GM21367 (cell line): ENCODE data around the gene TMED1.

Experiments
- ATAC-seq: cut with Tn5 transposase; IDR thresholded peaks from one replicate; pipeline ENCODE4 v1.9.1; 2021; ENCODE audit not compliant: unreplicated experiment

TMED1 gene

DNA sequence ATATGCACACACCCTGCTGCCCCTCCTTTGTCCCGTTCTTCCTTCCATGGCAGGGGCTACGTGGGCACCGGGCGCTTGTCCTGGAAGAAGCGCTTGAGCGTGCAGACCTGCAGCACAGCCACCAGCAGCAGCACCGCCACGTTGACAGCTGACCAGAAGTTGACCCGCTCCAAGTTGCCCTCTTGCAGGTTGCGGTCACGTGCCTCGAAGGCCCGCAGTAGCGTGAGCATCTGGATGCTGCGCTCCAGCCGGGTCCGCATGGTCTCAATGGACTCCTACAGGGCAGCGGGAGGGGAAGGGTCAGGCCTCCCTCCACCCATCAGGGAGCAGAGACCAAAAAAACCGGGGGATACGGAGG, 3.1 kb downstream of the TMED1 start:
- ATAC-seq = no peak

DNA sequence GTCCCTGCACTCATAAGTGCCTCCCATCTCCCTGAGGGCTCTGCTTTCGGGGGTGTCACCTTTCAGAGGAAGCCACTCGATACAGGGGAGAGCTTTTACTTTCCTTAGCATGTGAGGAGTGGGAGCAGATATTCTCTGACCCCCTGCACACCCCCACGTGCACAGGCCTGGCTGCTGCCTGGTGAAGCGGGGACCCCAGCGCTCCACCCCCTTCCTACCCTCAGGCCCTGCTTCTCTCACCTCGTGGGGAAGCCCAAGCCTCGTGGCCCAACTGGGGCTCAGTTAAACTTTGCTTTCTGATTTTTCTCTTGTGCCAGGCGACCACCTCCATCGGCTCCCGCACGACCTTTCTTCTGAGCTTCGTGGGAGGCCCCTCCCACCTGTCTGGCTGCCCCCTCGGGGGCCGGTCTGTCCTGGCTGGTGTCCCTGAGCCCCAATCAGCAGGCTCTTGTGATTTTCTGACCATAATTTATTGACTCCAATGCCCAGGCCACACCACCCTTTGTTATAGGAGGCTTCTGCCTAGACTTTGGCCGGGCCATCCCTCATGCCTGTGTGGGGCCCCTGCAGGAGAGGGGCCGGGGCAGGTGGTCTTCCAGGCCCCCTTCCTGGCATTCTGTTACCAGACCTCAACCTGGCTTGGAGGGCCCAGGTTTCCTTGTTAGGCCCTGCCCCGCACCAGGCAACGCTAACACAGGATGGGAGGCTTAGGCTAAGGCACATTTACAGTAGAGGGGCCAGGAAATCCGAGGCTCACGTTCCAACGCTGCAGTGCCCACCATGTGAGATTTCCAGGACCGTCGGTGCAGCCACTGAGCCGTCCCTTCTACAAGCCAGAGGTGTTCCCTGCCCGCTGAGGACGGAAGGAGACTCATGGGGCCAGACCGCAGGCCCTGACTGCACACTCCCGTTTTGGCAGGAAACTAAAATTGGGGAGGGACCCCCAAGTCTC, 3.7 kb downstream of the TMED1 start:
- no peak for ATAC-seq

- no peak for ATAC-seq
Observed at GRCh38 chr19:10830931-10831779, 4.9 kb downstream of the TMED1 start.

DNA sequence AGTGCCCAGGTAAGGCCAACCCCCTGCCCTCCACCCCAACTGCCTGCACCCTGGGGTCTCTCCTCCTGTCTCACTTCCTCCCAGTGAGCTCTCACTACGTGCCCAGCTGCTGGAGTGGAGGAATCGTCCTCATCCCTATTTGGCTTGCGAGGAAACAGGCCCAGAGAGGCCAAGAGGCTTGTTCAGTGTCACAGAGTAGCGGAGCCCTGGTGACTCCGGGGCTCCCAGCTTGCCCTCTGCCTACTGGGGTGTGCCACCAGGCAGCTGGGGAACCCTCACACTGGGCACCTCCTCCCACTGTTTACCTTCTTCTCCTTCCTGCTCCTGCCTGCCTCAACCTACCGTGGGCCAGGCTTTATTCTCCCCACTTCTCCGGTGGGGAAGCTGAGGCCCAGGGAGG, 5.6 kb downstream of the TMED1 start:
- no peak for ATAC-seq

DNA sequence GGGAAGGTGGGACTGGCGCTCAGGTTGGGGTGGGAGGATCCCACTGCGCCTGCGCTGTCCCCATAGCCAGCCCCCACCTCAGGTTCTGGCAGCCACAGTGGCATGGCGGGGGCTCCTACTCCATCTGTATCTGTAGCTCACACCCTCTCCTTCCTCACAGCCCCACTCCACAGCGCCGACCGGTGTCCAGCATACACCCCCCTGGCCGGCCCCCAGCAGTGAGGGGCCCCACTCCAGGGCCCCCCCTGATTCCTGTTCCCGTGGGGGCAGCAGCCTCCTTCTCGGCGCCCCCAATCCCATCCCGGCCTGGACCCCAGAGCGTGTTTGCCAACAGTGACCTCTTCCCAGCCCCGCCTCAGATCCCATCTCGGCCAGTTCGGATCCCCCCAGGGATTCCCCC, 6.0 kb downstream of the TMED1 start:
- ATAC-seq = no peak

GRCh38 chr19:10828981-10829821, 6.8 kb downstream of the TMED1 start:
- ATAC-seq = no peak

GRCh38 chr19:10826846-10827245, 9.2 kb downstream of the TMED1 start:
- ATAC-seq = no peak

GRCh38 chr19:10826231-10826630, 9.8 kb downstream of the TMED1 start:
- ATAC-seq = no peak

DNA sequence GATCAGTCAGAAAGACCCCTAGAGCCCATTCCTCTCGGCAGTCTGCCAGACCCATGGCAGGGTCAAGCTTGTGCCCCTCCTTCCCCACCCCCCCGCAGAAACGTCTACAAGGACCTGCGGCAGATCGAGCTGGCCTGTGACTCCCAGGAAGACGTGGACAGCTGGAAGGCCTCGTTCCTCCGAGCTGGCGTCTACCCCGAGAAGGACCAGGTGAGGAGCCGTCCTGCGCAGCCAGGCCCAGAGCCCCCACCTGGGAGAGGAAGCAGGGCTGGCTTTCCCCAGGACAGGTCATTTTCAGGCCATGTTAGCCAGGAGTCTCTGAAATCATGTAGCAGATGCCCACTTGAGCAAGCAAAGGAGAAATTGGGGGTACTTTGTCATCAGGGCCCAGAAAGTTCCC, 12.3 kb downstream of the TMED1 start:
- ATAC-seq = no peak

DNA sequence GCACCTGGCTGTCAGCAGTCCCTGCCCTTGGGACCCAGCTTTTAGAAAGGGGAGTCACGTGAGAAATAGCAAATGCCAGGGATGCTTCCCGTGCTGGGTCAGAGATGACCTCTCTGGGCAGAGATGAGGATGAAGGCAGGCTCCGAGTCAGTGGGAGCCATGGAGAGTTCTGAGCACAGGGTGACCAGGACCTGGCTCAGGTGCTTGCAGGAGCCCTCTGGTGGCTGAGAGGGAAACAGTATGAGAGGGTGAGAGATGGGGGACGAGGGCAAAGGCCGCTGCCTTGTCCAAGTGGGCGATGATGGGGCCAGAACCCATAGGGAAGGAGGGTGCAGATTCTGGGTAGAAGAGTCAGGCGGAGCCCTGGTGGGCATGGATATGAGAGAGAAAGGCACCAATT, 15.8 kb downstream of the TMED1 start:
- ATAC-seq = no peak

DNA sequence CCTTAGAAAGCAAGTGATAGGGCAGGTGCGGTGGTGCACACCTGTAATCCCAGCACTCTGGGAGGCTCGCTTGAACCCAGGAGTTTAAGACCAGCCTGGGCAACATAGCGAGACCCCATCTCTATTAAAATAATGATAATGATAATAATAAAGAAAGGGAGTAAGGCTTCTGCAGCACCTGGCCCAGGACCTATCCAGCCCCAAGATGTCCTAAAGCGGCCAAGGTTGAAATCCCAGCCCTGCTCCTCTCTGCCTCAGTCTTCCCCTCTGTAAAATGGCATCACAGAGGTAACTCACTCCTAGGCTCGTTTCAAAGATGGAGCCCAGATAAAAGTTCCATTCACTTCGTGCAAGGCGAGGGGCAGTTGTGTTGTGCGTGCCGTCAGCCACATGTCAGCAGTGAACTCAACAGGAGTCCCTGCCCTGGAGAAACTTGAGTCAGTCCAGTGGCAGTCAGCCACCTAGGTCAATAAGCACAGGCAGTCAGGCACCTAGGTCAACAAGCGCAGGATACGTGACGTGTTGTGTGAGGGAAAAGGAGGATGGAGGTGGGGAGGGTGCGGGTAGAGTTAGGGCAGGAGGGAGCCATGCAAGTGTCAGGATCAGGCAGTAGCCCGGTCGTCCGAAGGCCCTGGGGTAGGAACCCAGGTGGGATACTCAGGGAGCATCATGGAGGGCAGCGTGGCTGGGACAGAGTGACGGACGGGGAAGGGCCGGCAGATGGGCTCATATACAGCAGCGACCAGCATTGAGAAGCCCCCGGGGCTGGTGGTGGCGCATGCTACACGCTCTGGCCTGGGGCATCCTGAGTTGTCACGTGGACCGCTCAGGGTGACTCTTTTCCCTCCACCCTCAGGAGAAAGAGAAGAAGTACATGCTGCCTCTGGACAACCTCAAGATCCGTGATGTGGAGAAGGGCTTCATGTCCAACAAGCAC, 16.6 kb downstream of the TMED1 start:
- ATAC-seq = no peak

GRCh38 chr19:10818301-10819123, 17.5 kb downstream of the TMED1 start:
- no peak for ATAC-seq

DNA sequence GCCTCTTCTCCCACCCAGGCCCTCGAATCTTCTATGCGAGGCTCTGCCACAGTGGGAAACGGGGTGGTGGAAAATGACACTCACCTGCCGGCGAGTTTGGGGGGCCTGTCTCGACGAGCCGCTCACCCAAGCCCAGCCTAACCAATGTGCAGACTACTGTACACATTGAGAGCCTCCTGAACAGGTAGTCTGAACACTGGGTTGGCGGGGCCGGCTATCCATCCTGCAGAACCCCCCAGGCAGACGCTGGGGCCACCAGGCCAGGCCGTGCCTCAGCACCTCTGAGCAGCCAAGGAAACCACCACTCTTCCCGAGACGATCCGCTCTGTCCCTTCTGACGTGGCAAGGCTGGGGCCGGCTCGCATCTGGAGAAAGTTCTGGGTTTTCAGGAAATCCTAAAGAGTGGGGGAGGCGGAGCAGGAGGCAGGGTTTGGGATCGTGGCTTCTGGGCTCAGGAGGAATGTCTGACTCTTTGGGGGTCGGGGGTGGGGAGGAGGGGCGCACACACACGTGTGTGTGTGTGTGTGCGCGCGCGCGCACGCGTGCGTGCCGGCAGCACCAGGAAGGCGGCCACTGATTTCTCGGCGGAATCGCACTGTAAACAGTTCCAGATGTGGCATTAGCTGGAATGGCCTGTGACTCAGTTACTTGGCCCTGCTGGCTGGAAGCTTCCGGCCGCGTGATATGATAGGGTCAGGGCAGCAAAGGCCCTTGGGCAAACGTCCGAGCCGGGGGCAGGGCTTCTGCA, 18.5 kb downstream of the TMED1 start:
- no peak for ATAC-seq

- ATAC-seq = no peak
Observed at GRCh38 chr19:10816691-10817090, 19.3 kb downstream of the TMED1 start.

DNA sequence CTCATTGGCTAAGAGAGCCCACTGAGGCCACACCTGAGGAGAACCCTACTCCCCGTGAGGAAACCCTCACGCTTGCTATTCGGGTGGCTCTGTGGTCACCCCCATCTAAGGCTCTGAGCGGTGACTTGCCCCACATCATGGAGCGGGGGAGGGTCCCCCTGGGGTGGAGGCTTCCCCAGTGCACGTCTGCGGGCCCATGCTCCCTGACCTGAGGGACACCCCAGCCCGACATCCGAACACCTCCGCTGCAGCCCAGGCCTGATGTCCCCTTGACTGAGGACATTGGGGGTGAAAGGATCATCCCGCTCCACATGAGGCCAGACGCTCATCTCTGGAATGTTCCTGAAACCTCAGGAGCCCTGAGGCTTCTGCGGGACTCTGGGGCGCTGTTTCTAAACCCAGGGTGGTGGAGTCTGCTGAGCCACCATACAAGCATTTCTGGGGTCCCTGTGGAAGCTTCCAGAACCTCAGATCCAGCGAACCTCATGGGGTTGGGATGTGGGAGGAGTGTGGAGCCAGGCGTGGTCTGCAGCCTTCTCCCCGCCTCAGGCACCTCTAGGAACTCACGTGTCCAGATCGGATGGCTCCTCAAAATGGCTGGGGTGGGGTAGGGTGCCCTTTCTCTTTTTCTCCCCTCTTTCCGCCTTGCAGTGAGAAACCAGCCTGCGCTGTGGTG, 19.9 kb downstream of the TMED1 start:
- ATAC-seq = no peak

DNA sequence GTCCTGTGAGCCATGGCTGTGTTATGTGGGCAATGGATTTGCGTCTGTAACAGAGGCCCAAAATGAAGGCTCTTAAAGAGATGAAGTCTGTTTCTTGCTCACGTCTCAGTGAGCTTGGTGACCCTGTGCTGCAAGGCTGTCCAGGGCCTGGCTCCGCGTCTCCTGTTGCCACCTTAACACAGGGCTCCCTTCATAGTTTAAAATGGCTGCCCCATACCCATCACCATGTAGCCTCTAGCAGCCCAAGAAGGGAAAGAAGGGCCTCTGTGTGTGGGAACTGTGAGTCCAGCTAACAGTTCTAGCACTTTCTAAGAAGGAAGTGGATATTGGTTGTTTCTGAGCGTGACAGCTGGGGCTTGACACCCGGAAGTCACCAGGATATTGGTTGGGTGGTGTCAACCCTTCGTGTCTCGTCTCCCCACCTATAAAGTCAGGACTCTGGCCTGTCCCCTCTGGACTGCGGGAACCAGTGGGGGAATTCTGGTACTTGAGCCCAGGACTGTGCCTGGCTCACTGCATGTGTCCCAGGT, 20.9 kb downstream of the TMED1 start:
- no peak for ATAC-seq

DNA sequence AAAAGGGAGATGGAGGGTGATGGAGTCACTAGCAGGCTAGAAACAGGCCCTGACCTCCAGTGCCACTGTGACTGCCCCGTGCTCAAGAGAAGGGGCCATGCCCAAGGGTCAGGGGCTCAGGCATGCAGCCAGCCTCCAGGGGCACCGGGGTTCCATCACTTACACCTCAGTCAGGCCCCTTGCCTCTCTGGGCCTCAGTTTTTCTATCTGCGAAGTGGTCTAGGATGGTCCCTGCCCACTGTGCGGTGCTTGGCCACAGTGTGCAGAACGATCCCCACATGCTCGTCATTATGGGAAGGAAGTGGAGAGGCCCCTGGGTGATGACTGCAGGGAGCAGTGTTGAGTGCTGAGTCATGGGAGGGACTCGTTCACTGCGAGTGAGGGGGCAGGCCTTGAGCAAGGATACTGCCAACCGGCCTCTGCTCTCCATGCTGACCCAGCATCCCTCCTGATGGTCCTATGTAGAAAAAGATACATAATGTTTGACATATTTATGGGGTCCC, 23.1 kb downstream of the TMED1 start:
- no peak for ATAC-seq

GRCh38 chr19:10812196-10812595, 23.8 kb downstream of the TMED1 start:
- ATAC-seq = no peak
